GM18951 (cell line): Measurements from ENCODE around the gene ATL3.

Source experiments
- POLR2A ChIP-seq: IDR thresholded peaks from 4 replicates; pipeline ENCODE4 v1.6.1; 2011; ENCODE audit warnings: mild to moderate bottlenecking; ENCODE audit not compliant: insufficient read length, insufficient read depth; ENCODE audit errors: extremely low read depth
- in situ Hi-C: fragments of 300-500 bp; cut with MboI; formaldehyde crosslinking; loops from one replicate; pipeline ENCODE4 v1.12.0; 2022; ENCODE audit warnings: low sequenced_read_pairs, mixed read lengths, inconsistent platforms; ENCODE audit not compliant: unreplicated experiment

The ATL3 gene

DNA sequence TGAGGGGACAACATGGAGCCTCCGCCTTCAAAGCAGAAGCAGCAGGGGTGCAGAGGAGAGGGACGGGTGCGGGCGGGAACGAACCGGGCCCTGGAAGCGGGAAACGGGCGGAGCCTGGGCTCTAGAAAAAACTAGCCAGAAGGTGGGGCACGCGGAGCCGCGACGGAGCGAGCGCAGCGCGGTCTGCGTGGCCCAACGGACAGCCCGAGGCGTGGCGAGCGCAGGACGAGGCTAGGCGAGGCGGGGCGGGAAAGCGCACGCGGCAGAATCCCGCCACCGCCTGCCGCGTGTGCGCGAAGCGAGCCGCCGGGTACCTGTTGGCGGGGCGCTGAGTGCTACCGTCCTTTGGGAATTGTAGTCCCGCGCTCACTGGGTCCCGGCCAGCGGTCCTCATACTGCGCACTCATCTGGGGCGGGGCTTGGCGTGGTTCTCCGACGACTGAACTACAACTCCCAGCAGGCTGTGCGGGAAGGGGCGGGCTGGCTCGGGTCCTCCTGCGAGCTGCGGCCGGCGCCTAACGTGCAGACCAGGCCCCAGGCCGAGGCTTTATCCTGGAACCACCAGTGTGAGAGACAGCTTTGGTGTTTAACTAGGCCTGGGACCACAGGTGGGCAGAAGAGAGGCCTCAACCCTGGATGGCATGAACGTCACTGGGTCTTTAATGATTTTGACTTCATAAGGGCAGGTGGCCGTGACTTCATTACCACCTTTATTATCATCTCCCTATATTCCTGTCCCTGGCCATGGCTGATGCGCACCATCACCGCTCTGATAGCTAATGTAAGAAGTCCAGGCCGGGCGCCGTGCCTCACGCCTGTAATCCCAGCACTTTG, at the start of gene ATL3:
Gene ATL3 (minus strand): TSS at position 55 of the 834 bp plus-strand sequence. CDS start 41 bp downstream, at position 14.
- peak; percentile 47 for TF ChIP-seq POLR2A
- in situ Hi-C loops: no loop called here

DNA sequence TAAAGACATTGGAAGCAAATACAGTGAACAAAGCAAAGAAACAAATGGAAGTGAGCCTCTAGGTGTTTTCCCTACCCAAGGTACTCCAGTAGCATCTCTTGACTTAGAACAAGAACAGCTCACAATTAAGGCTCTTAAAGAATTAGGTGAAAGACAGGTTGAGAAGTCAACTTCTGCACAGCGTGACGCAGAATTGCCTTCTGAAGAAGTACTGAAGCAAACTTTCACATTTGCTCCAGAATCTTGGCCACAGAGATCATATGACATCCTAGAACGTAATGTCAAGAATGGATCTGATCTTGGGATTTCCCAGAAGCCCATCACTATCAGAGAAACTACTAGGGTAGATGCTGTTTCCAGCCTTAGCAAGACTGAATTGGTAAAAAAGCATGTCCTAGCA, 49.4 kb upstream of the ATL3 start:
- no peak for TF ChIP-seq POLR2A

GRCh38 chr11:63719987-63720386, 48.8 kb upstream of the ATL3 start:
- no peak for TF ChIP-seq POLR2A
- in situ Hi-C loops: no loop called here

More for the DNA sequence above, 49.4 kb upstream of the ATL3 start:
- in situ Hi-C loops: no loop called here

DNA sequence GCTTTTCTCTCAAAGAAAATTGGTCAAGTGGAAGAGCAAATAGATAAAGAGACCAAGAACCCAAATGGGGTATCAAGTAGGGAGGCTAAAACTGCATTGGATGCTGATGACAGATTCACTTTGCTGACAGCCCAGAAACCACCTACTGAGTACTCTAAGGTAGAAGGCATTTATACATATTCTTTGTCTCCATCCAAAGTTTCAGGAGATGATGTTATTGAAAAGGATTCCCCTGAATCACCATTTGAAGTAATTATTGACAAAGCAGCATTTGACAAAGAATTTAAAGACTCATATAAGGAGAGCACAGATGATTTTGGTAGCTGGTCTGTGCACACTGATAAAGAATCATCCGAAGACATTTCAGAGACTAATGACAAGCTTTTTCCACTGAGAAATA, 47.8 kb upstream of the ATL3 start:
- no peak for TF ChIP-seq POLR2A
- in situ Hi-C loops: no loop called here

- in situ Hi-C loops: no loop called here
- no peak for TF ChIP-seq POLR2A
These were observed 44.9 kb upstream of the ATL3 start for GRCh38 chr11:63716046-63716445.

GRCh38 chr11:63713766-63714165, 42.6 kb upstream of the ATL3 start:
- no peak for TF ChIP-seq POLR2A
- in situ Hi-C loops: no loop called here

GRCh38 chr11:63711838-63712237, 40.7 kb upstream of the ATL3 start:
- TF ChIP-seq POLR2A: no peak
- in situ Hi-C loops: no loop called here

DNA sequence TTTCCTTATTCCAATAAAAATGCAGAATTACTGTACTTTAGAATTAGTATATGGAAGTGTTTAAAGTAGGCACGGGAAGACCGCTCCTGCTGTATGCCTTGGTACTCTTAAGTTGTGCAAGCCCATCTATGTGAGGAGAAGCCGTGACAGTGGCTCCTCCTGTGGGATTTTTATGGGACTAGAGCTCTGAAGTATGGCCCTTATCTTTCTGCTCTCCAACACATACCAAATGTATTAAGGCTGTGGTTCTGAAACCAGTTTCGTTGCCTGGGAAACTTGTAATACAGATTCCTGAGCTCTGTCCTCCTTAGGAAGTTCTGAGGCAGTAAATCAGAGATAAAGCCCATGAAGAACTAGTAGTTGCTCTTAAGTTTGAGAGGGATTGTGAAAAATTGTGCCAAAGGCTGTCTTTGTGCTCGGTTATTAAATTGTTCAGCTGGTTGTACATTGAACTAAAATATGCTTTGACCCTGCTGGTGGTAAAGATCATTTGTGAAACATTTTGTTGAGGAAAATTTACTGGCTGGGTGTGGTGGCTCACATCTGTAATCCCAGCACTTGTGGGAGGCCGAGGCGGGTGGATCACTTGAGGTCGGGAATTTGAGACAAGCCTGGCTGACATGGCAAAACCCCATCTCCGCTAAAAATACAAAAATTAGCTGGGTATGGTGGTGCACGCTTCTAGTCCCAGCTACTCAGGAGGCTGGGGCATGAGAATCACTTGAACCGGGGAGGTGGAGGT, 39.5 kb upstream of the ATL3 start:
- no peak for TF ChIP-seq POLR2A
- in situ Hi-C loops: no loop called here

DNA sequence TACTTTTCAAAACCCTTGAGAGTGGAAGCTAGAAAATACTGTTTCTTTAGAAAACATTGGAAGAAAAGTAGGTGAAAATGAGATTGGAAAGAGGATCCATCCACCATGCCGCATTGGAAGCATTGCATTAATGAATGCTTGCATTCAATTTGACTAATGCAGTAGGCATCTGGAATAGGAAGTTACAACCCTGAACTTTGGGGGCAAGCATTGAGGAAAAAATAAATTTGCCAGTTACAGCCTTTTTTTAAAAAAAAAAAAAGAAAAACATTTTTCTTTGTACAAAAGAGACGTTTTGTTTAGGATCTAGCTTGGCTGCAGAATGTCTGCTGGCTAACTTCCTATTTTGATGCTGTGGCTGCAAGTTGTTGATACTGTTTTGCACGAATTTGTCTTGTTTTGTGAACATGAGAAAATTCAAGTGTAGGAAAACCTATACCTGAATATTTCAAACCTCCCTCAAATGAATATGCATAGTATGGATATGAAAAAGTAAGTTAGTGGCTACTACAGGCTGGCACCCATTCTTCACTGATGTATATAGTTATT, 38.2 kb upstream of the ATL3 start:
- in situ Hi-C loops: no loop called here
- TF ChIP-seq POLR2A: no peak

- in situ Hi-C loops: no loop called here
- no peak for TF ChIP-seq POLR2A
These were observed 37.6 kb upstream of the ATL3 start for GRCh38 chr11:63708764-63709163.

DNA sequence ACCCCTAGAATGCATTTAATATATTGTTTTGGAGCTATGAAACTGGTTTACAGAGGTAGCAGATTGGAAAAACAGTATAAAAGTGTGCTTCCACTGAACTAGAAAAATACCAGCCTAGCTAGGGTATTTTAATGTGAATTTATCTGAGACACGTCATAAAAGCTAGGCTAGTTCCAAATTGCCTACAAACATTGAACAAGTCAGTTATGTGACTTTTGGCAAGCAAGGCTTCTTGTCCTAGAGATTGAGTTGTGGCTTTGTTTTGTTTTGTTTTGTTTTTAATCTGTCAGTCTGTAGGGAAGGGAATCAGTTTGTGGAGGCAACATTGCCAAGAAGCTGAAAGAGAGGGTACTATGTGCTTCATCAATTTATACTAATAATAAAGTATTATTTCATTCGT, 34.4 kb upstream of the ATL3 start:
- TF ChIP-seq POLR2A: no peak
- in situ Hi-C loops: no loop called here

GRCh38 chr11:63699896-63700295, 28.7 kb upstream of the ATL3 start:
- TF ChIP-seq POLR2A: no peak
- in situ Hi-C loops: no loop called here

GRCh38 chr11:63698976-63699733, 28.0 kb upstream of the ATL3 start:
- in situ Hi-C loops: no loop called here

More at GRCh38 chr11:63698976-63699733, 28.0 kb upstream of the ATL3 start:
- TF ChIP-seq POLR2A: no peak
